Spleen (tissue), 11 donors: ENCODE measurements around the gene SNX4. TPM values are rescaled to one million over a fixed set of nuclear protein-coding genes. Genes with fewer than 3 reads are reported as not detected.

Source experiments
- DNase-seq: peaks from one replicate; pipeline ENCODE4 v3.0.0-alpha.2; 2020
- H3K27ac ChIP-seq, 8 donors: fragments of 200-600 bp; sonication (generic) in 7 of 8; 1 replicate in 4 of 8; 2 replicates in 4 of 8; pipeline versions ENCODE4 v1.5.0 to v1.8.0; 2016 to 2021; ENCODE audit warnings: inconsistent platforms in 4 of 8, mild to moderate bottlenecking in 4 of 8, moderate library complexity in 1 of 8
- H3K27me3 ChIP-seq, 7 donors: fragments of 200-600 bp; sonication (generic) in 6 of 7; replicated peaks in 1 of 7; 1 replicate in 4 of 7; 2 replicates in 3 of 7; pipeline versions ENCODE4 v1.5.0 to v1.8.0; 2016 to 2021; ENCODE audit warnings: inconsistent platforms in 3 of 7, mild to moderate bottlenecking in 1 of 7
- H3K36me3 ChIP-seq, 6 donors: fragments of 200-600 bp; sonication (generic) in 5 of 6; 1 replicate in 4 of 6; 2 replicates in 2 of 6; pipeline versions ENCODE4 v1.5.0 to v1.8.0; 2016 to 2021; ENCODE audit warnings: inconsistent platforms in 2 of 6
- H3K4me1 ChIP-seq, 6 donors: fragments of 200-600 bp; sonication (generic) in 5 of 6; 1 replicate in 3 of 6; 2 replicates in 3 of 6; pipeline versions ENCODE4 v1.5.0 to v1.8.0; 2016 to 2021; ENCODE audit warnings: inconsistent platforms in 3 of 6
- H3K4me3 ChIP-seq, 8 donors: fragments of 200-600 bp; sonication (generic) in 7 of 8; 1 replicate in 4 of 8; 2 replicates in 4 of 8; pipeline versions ENCODE4 v1.5.0 to v1.8.0; 2016 to 2021; ENCODE audit warnings: inconsistent platforms in 4 of 8, mild to moderate bottlenecking in 4 of 8, moderate library complexity in 2 of 8
- H3K9me3 ChIP-seq, 8 donors: fragments of 200-600 bp; sonication (generic) in 7 of 8; 1 replicate in 4 of 8; 2 replicates in 4 of 8; pipeline versions ENCODE4 v1.5.0 to v1.8.0; 2016 to 2021; ENCODE audit warnings: inconsistent platforms in 4 of 8
- POLR2A ChIP-seq, 3 donors: fragments of 450-650 bp; IDR thresholded peaks; one replicate each; pipeline ENCODE4 v1.5.1; 2017; ENCODE audit warnings: antibody characterized with exemption in 3 of 3, mild to moderate bottlenecking in 1 of 3
- POLR2AphosphoS5 ChIP-seq, 3 donors: sonication (generic); formaldehyde crosslinking; IDR thresholded peaks; one replicate each; pipeline ENCODE4 v1.5.1; 2017; ENCODE audit warnings: antibody characterized with exemption in 3 of 3
- WGBS, 5 donors: extraction: QIAGEN DNeasy Blood & Tissue Kit in 3 of 5; methylation state at CpG; one replicate each; pipeline versions ENCODE4 v1.1.5 to v1.1.7; 2013 to 2018; 5-methylcytosine and 5-hydroxymethylcytosine counted together
- intact Hi-C: fragments of 100-400 bp; cut with DNase I; formaldehyde crosslinking; loops from one replicate; pipeline ENCODE4 v1.15.0; 2023; ENCODE audit warnings: low total_unique reads
- polyA plus RNA-seq, 3 donors: library from polyadenylated mRNA; stranded (reverse); fragments of 200-250 nt; gene quantifications; one replicate each; pipeline ENCODE4 v1.2.1, GENCODE V29; 2013
- total RNA-seq, 7 donors: library from RNA; depleted of rRNA in 3 of 7; stranded (reverse); fragments of >200 nt in 3 of 7; fragmentation: NEBNext Ultra II Directional in 4 of 7; extraction: Animal tissue kit (Norgen Biotek cat#: 25700) in 4 of 7; gene quantifications; one replicate each; pipeline versions ENCODE4 v1.1.0 to v1.2.1, GENCODE V29; 2016 to 2021
- TF ChIP-seq, protein P1 (sequence below), 11 experiments: fragments of 200-600 bp in 7 of 11; fragments of 450-650 bp in 4 of 11; sonication (generic) in 4 of 11; IDR thresholded peaks in 8 of 11; conservative IDR thresholded peaks in 3 of 11; 1 replicate in 7 of 11; 2 replicates in 4 of 11; pipeline versions ENCODE4 v1.4.0 to v1.8.0; 2016 to 2021; ENCODE audit warnings: antibody characterized with exemption in 11 of 11, inconsistent platforms in 4 of 11, mild to moderate bottlenecking in 1 of 11
- donor health status: healthy with polysubstance abuse.
- donor health status: DM: no; HTN: no; CAD: no; lungs with moderate emphysema.
- donor health status: DM: no; HTN: no; CAD: no.
- donor health status: Bipolar disorder and iron deficiency.
- donor health status: healthy.
- donor health status: DM: no; HTN: no; CAD: no.
- donor health status: DM: yes; HTN: yes; CAD: no.

The SNX4 gene
- total and polyA plus RNA-seq, 10 donors, result 12.8 to 55.3 (median 28.2) TPM

DNA sequence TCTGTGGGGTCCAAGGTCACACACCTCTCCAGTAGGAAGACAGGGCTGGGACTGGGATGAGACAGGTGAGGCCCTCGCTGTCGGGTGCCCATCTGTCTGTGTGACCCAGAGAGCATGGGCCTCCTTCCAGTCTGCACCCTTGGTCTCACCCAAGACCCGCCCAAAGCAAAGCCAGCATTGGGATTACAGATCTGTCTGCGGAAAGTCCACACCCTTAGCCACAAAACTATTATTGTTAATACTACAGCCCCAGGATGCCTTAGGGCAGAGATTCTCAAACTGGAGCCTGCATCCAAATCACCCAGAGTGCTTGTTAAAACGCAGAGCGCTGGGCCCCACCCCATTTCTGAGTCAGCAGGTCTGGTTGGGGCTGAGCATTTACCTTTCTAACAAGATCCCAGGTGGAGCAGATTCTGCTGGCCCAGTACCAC is 86.4 kb downstream of the SNX4 start:
- intact Hi-C loops, result no loop called here
- TF ChIP-seq, protein P1, sequence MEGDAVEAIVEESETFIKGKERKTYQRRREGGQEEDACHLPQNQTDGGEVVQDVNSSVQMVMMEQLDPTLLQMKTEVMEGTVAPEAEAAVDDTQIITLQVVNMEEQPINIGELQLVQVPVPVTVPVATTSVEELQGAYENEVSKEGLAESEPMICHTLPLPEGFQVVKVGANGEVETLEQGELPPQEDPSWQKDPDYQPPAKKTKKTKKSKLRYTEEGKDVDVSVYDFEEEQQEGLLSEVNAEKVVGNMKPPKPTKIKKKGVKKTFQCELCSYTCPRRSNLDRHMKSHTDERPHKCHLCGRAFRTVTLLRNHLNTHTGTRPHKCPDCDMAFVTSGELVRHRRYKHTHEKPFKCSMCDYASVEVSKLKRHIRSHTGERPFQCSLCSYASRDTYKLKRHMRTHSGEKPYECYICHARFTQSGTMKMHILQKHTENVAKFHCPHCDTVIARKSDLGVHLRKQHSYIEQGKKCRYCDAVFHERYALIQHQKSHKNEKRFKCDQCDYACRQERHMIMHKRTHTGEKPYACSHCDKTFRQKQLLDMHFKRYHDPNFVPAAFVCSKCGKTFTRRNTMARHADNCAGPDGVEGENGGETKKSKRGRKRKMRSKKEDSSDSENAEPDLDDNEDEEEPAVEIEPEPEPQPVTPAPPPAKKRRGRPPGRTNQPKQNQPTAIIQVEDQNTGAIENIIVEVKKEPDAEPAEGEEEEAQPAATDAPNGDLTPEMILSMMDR (IDR thresholded peaks at IDR 0.05 in 8 of 11, conservative IDR thresholded peaks at IDR 0.05 in 3 of 11), result no peak
- TF ChIP-seq POLR2AphosphoS5 (IDR thresholded peaks at IDR 0.05), result no peak
- no peak for TF ChIP-seq POLR2A (IDR thresholded peaks at IDR 0.05)
- WGBS, 5 donors, result 92 to 100% (median 94%) methylated on average over 2 to 6 of the region's 6 CpGs

DNA sequence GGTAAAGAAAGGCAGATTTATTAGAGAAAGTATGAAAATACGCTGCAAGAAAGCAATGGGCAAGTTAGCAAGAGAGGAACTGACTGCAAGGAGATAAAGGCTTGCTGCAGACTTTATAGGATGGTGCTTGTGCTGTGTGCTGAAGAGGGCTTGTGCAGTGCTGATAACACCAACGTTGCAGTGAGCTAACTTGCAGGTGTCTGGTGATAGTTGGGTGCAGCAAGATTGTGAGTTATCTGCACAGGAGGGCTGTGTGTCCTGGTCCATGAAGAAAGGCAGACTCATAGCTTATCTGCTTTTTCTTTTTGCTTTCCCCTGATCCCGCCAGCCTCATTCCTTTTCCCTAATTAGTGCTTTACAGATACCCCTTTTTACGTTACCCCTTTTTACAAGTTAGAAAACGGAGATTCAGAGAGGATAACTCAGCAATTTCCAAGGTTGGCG is 86.9 kb downstream of the SNX4 start:
- TF ChIP-seq, protein P1 (IDR thresholded peaks at IDR 0.05 in 8 of 11, conservative IDR thresholded peaks at IDR 0.05 in 3 of 11), result no peak
- TF ChIP-seq POLR2A (IDR thresholded peaks at IDR 0.05) (no peak), POLR2AphosphoS5 (IDR thresholded peaks at IDR 0.05) (no peak)
- no peaks in the 10 kb centered on the region for H3K4me1 ChIP-seq
- no peaks in the 10 kb centered on the region for H3K36me3 ChIP-seq
- H3K27me3 ChIP-seq, result no peaks in the 10 kb centered on the region
- no peaks in the 10 kb centered on the region for H3K9me3 ChIP-seq
- H3K27ac ChIP-seq, result no peak overlapping the region
- no peak for DNase-seq
- 80 to 87% (median 81%) methylated on average over 6 of the region's 6 CpGs for WGBS, 5 donors
- no peak overlapping the region for H3K4me3 ChIP-seq
- intact Hi-C loops, result no loop called here

More for the DNA sequence above, 86.4 kb downstream of the SNX4 start:
- H3K9me3 ChIP-seq, result no peaks in the 10 kb centered on the region
- no peaks in the 10 kb centered on the region for H3K36me3 ChIP-seq
- H3K27me3 ChIP-seq, result no peaks in the 10 kb centered on the region
- H3K27ac ChIP-seq, result no peak overlapping the region
- no peak for DNase-seq
- H3K4me1 ChIP-seq, result no peaks in the 10 kb centered on the region
- H3K4me3 ChIP-seq, result no peak overlapping the region

DNA sequence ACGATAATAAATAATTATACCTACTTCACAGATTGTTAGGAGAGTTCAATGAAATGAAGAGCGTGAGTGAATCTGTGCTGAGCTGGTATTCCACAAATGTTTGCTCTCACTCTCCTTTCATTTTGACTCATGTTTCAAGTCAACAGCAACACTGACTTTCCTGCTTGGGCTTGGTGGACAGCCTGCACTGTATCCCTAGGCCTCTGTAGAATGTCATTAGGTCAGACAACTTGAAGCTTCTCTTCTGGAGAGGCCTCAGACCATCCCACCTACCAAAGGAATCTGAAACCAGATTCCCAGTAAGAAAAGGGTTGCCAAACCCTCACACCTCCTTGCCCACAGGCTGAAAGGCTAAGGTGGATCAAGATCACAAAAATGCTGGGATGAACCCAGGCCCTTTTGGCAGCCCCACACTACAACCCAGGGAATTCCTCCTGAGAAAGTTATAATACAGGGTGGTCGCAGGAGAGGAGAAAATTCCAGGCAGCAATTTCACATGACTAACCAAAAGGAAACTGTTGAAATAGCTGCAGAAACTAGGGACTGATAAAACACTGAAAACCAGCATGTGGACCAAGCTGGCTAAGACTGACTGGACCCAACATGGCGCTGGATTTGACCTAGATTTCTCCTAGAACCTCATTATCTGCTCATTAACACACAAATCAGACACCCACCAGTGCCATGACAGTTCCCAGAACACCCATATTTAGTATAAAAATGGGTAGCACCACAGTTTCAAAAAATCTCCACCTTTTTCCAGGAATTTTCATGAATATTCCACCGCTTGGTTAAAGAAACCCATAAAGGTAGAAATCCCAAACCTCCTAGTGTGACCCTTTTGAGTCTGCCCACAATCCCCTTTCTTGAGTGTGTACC is 87.9 kb downstream of the SNX4 start:
- intact Hi-C loops, result no loop called here
- Histone ChIP-seq H3K9me3 (no peaks in the 10 kb centered on the region), H3K27me3 (no peaks in the 10 kb centered on the region), H3K4me3 (no peak overlapping the region), H3K4me1 (no peaks in the 10 kb centered on the region), H3K27ac (no peak overlapping the region), H3K36me3 (no peaks in the 10 kb centered on the region)
- TF ChIP-seq POLR2AphosphoS5 (IDR thresholded peaks at IDR 0.05) (no peak), POLR2A (IDR thresholded peaks at IDR 0.05) (no peak)
- TF ChIP-seq, protein P1 (IDR thresholded peaks at IDR 0.05 in 8 of 11, conservative IDR thresholded peaks at IDR 0.05 in 3 of 11), result no peak
- 85 to 93% (median 89%) methylated on average over 5 of the region's 5 CpGs for WGBS, 5 donors
- DNase-seq, result no peak

DNA sequence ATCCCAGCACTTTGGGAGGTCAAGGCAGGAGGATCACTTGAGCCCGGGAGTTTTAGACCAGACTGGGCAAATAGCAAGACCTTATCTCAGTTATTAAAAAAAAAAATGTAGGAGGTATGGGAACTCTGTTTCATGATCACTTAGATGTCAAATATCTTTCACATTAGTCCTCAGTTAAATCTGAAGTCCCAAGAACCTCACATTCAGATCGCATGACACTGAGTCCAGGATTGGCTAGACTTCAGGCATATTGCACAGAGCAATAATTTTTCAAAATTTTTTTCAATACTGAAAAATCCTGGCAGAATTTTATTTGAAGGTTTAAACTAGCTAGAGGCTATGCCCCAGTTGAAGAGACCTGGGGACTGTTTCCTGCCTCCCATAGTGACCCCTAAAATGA is 88.6 kb downstream of the SNX4 start:
- no peaks in the 10 kb centered on the region for H3K27me3 ChIP-seq
- WGBS, 5 donors, result 95 to 100% (median 97%) methylated on average over 2 of the region's 2 CpGs
- intact Hi-C loops, result no loop called here
- H3K9me3 ChIP-seq, result no peaks in the 10 kb centered on the region
- no peak overlapping the region for H3K27ac ChIP-seq
- H3K4me3 ChIP-seq, result no peak overlapping the region
- DNase-seq, result no peak
- H3K36me3 ChIP-seq, result no peaks in the 10 kb centered on the region
- no peaks in the 10 kb centered on the region for H3K4me1 ChIP-seq
- TF ChIP-seq POLR2A (IDR thresholded peaks at IDR 0.05) (no peak), POLR2AphosphoS5 (IDR thresholded peaks at IDR 0.05) (no peak)
- TF ChIP-seq, protein P1 (IDR thresholded peaks at IDR 0.05 in 8 of 11, conservative IDR thresholded peaks at IDR 0.05 in 3 of 11), result no peak
